Measurements from ENCODE around the gene DGCR8. TPM values are rescaled to one million over a fixed set of nuclear protein-coding genes. Genes with fewer than 3 reads are reported as not detected.
A peak's percentile ranks its signal among the peaks of the same experiment; 100 is the strongest.

DGCR8 gene
- total and polyA plus RNA-seq, 2 experiments from 2014 or later: 15.1 to 23.8 TPM

GRCh38 chr22:20130319-20130718 is 50.3 kb downstream of the DGCR8 start:
- no peak for TF ChIP-seq CTCF (IDR thresholded peaks at IDR 0.05; ENCODE audit: low read depth, low read length)
- Histone ChIP-seq H3K9me3 (ENCODE audit: low read depth) (no peaks in the 10 kb centered on the region), H3K4me1 (ENCODE audit: low read depth) (peaks cover 11% of the 10 kb centered on the region), H3K27ac (peak overlapping the region; percentile 91), H3K27me3 (no peaks in the 10 kb centered on the region), H3K4me3 (no peak overlapping the region), H3K36me3 (peaks cover 21% of the 10 kb centered on the region)
- no peak for DNase-seq (ENCODE audit: low read depth in 1 of 2, low spot score in 1 of 2)

GRCh38 chr22:20130731-20131596 is 50.9 kb downstream of the DGCR8 start:
- DNase-seq (ENCODE audit: low read depth in 1 of 2, low spot score in 1 of 2): peak; percentile 88 to 93
- no peak for TF ChIP-seq CTCF (IDR thresholded peaks at IDR 0.05; ENCODE audit: low read depth, low read length)
- Histone ChIP-seq H3K27me3 (no peaks in the 10 kb centered on the region), H3K4me3 (peak overlapping the region; percentile 98), H3K9me3 (ENCODE audit: low read depth) (no peaks in the 10 kb centered on the region), H3K27ac (peak overlapping the region; percentile 91), H3K4me1 (ENCODE audit: low read depth) (peaks cover 17% of the 10 kb centered on the region), H3K36me3 (peaks cover 15% of the 10 kb centered on the region)

GRCh38 chr22:20131597-20131858 is 51.5 kb downstream of the DGCR8 start, which contains the start of gene ZDHHC8:
TSS of gene ZDHHC8 (plus strand) at chr22:20131804. CDS start at chr22:20131948, 144 bp downstream.
- Histone ChIP-seq H3K9me3 (ENCODE audit: low read depth) (no peaks in the 10 kb centered on the region), H3K27ac (peak within 1 kb of the TSS; percentile 91), H3K4me1 (ENCODE audit: low read depth) (peaks cover 18% of the 10 kb centered on the region), H3K36me3 (peaks cover 10% of the 10 kb centered on the region), H3K27me3 (no peaks in the 10 kb centered on the region), H3K4me3 (peak within 1 kb of the TSS; percentile 98)
- TF ChIP-seq CTCF (IDR thresholded peaks at IDR 0.05; ENCODE audit: low read depth, low read length): no peak
- peak; percentile 36 to 64 for DNase-seq (ENCODE audit: low read depth in 1 of 2, low spot score in 1 of 2)

GRCh38 chr22:20131859-20132685 is 52.0 kb downstream of the DGCR8 start:
- Histone ChIP-seq H3K27ac (peak overlapping the region; percentile 20), H3K9me3 (ENCODE audit: low read depth) (no peaks in the 10 kb centered on the region), H3K36me3 (peaks cover 8% of the 10 kb centered on the region), H3K4me3 (peak overlapping the region; percentile 98), H3K4me1 (ENCODE audit: low read depth) (peaks cover 23% of the 10 kb centered on the region), H3K27me3 (no peaks in the 10 kb centered on the region)
- DNase-seq (ENCODE audit: low read depth in 1 of 2, low spot score in 1 of 2): no peak
- TF ChIP-seq CTCF (IDR thresholded peaks at IDR 0.05; ENCODE audit: low read depth, low read length): no peak

- H3K4me1 ChIP-seq (ENCODE audit: low read depth): peaks cover 30% of the 10 kb centered on the region
- no peak for TF ChIP-seq CTCF (IDR thresholded peaks at IDR 0.05; ENCODE audit: low read depth, low read length)
- no peaks in the 10 kb centered on the region for H3K9me3 ChIP-seq (ENCODE audit: low read depth)
- no peak overlapping the region for H3K27ac ChIP-seq
- DNase-seq (ENCODE audit: low read depth in 1 of 2, low spot score in 1 of 2): no peak
- peaks cover under 1% of the 10 kb centered on the region for H3K36me3 ChIP-seq
- H3K4me3 ChIP-seq: peak overlapping the region; percentile 98
- H3K27me3 ChIP-seq: no peaks in the 10 kb centered on the region
Measured at GRCh38 chr22:20132686-20133246, 52.7 kb downstream of the DGCR8 start.

All from cardiac muscle cell (in vitro differentiated cells and primary cell).